ENCODE measurements around the gene ACAA1. TPM values are rescaled to one million over a fixed set of nuclear protein-coding genes. Genes with fewer than 3 reads are reported as not detected.
A peak's percentile ranks its signal among the peaks of the same experiment; 100 is the strongest.
"Not testable (repeated sequence)": the region's sequence is repeated elsewhere in the genome, so short reads cannot be mapped to it uniquely, and the experiment has no call there.

ACAA1 gene
- total RNA-seq, 2 experiments from 2014 or later, result 99.7 to 104 TPM

DNA sequence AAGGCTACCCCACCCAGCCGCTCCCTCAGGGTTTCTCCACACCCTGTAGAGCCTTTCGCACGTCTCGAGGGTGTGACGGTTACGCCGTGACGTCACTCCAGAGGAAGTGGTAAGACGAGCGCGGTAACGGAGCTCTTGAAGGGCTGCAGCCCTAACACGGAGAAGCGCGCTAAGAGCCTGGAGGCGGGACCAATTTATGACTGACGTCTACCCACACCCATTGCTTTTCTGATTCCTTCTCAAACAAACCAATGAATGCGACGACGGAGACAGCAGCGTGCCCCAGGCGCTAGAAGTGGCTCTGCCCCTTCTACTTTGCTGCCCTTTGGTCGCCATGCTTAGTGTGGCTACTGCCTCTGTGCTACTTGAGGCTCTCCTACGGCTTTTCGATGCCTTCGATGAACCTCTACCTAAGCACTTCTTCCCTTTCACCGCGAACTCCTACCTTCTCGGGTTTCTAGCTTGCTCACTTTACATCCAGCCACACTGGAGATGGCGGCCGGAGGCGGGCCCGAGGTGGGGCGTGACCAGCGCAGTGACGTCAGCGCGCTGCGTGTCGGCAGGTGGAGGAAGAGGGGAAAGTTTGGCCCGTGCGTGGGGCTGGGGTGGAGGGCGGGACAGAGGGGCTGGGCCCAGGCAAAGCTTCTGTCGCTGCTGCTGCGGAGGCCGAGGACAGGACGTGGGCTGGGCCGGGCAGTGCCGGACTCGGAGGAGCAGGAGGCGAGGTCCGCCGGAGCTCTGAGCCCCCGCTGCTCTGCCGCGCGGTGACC is 28.2 kb upstream of the ACAA1 start, which contains the start of gene OXSR1:
TSS of gene OXSR1 (plus strand) at position 586 of the 770 bp plus-strand sequence. CDS start 340 bp downstream, outside the sequence.
- Mint-ChIP-seq H3K27ac (peak within 1 kb of the TSS; percentile 100), H3K4me1 (ENCODE audit: low read depth) (peaks cover 46% of the 10 kb centered on the region), H3K4me3 (peak within 1 kb of the TSS; percentile 86), H3K9me3 (ENCODE audit: insufficient read depth) (no peaks in the 10 kb centered on the region), H3K27me3 (ENCODE audit: low read depth) (no peaks in the 10 kb centered on the region), H3K36me3 (ENCODE audit: low read depth) (peaks cover 24% of the 10 kb centered on the region)
- CTCF ChIA-PET, result interaction anchor here (0.7 to 4.0 kb wide), 20 partner anchors 7 to 486 kb away, joined by 3 to 50 read pairs (median 5); partner anchors contain the start of genes ACAA1, EXOG, MYD88 and XYLB
- POLR2A ChIA-PET, result interaction anchor here (0.6 to 5.5 kb wide), 21 partner anchors 8 to 1183 kb away, joined by 3 to 153 read pairs (median 5); partner anchors contain the start of genes ACAA1, DLEC1, EXOG and MYD88
- ATAC-seq, result peak; percentile 93
- DNase-seq, result peak; percentile 99

DNA sequence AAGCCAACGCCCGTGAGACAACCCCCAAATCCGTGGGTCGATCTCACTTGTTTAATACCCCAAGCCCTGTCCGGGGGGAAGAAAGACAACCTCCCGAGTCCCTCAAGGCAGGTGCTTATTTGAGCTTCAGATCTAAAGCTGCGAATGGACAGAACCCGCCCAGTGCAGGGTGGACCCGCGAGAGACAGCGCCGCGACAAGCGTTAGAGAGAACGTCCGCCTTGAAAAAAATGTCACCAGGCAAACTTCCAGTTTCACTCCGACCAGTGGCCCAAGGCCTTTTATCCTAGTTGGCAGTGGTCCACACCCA is 27.7 kb upstream of the ACAA1 start:
- no peak for DNase-seq
- peaks cover 2% of the 10 kb centered on the region for H3K27me3 Mint-ChIP-seq (ENCODE audit: low read depth)
- peak overlapping the region; percentile 100 for H3K27ac Mint-ChIP-seq
- peaks cover 24% of the 10 kb centered on the region for H3K36me3 Mint-ChIP-seq (ENCODE audit: low read depth)
- CTCF ChIA-PET, result interaction anchor here (0.7 to 4.0 kb wide), 21 partner anchors 8 to 487 kb away, joined by 3 to 50 read pairs (median 5); partner anchors contain the start of genes ACAA1, EXOG, MYD88 and XYLB
- peak overlapping the region; percentile 86 for H3K4me3 Mint-ChIP-seq
- peaks cover 46% of the 10 kb centered on the region for H3K4me1 Mint-ChIP-seq (ENCODE audit: low read depth)
- ATAC-seq, result peak; percentile 42
- POLR2A ChIA-PET, result interaction anchor here (0.6 to 5.5 kb wide), 17 partner anchors 9 to 1183 kb away, joined by 3 to 153 read pairs (median 7); partner anchors contain the start of genes ACAA1, DLEC1, EXOG and MYD88
- H3K9me3 Mint-ChIP-seq (ENCODE audit: insufficient read depth), result no peaks in the 10 kb centered on the region

DNA sequence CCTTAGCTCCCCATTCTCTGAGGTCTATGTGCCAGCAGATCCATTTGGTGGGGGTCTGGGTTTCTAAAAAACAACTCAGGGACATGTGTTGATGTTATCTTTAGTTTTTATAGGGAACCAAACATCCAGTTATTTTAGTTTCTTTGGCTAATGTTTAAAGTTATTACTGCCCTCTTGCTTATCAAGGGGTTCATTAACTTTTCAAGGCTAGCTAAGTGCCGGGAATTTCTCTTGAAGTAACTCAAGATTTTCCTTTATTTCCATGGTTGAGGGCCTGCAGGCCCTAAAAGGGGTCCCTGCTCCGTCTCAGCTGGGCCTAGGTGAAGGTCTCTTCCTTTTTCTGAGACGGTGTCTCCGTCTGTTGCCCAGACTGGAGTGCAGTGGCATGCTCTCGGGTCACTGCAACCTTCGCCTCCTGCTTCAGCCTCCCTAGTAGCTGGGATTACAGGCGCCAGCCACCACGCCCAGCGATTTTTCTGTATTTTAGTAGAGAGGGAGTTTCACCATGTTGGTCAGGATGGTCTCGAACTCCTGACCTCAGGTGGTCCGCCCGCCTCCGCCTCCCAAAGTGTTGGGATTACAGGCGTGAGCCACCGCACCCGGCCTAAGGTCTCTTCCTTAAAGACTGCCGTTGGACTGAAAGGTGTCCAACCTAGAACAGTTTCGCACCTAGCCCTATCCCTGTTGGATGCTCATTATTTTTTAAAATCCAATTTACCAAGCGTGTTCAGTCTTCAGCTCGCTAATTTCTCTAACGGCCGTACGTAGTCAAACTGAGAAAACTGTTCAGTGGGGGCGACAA is 27.1 kb upstream of the ACAA1 start:
- Mint-ChIP-seq H3K36me3 (ENCODE audit: low read depth) (peaks cover 21% of the 10 kb centered on the region), H3K4me1 (ENCODE audit: low read depth) (peaks cover 43% of the 10 kb centered on the region), H3K9me3 (ENCODE audit: insufficient read depth) (no peaks in the 10 kb centered on the region), H3K27ac (peak overlapping the region; percentile 100), H3K4me3 (peak overlapping the region; percentile 86), H3K27me3 (ENCODE audit: low read depth) (peaks cover 2% of the 10 kb centered on the region)
- ATAC-seq (no peak), DNase-seq (no peak)
- ChIA-PET CTCF (interaction anchor here (0.7 to 4.0 kb wide), 30 partner anchors 8 to 836 kb away, joined by 3 to 50 read pairs (median 4); partner anchors contain the start of genes ACAA1, EXOG, MYD88 and XYLB), POLR2A (interaction anchor here (0.6 to 5.5 kb wide), 14 partner anchors 9 to 1184 kb away, joined by 3 to 153 read pairs (median 8); partner anchors contain the start of genes ACAA1, DLEC1, MYD88 and XYLB)

DNA sequence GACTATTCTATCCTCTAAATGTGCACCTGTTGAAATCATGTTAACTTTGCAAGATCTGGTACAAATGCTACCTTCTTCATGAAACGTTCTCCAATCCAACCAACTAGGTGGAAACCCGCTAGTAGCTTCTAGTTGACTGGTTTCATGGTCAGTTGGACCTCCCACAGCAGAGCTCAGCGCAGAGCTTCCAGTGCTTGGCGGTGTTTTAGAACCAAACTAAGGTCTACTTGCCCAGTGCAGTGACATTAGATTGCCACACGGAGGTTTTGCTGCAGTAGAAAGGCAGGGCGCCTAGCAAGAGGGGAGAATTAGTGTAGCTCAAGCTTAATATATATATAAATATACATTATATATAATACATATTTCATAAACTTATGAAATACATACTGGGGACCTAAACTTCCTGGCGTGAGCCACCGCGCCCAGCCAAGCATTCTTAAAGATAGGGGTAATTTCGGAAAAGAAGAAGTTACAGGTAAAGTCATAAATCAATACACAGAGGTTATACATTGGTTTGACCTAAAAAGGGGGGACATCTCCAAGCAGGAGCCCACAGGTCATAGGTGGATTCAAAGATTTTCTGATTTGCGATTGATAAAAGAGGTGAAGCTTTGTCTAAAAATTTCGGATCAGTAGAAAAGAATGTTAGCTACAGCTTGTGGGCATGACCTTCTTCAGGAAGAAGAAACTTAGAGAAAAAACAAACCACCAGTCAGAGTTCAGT is 26.4 kb upstream of the ACAA1 start:
- peak overlapping the region; percentile 86 for H3K4me3 Mint-ChIP-seq
- peaks cover 36% of the 10 kb centered on the region for H3K4me1 Mint-ChIP-seq (ENCODE audit: low read depth)
- CTCF ChIA-PET, result interaction anchor here (0.7 to 4.0 kb wide), 21 partner anchors 9 to 837 kb away, joined by 3 to 50 read pairs (median 5); partner anchors contain the start of genes ACAA1 and MYD88
- peak overlapping the region; percentile 100 for H3K27ac Mint-ChIP-seq
- no peak for ATAC-seq
- H3K9me3 Mint-ChIP-seq (ENCODE audit: insufficient read depth), result no peaks in the 10 kb centered on the region
- H3K36me3 Mint-ChIP-seq (ENCODE audit: low read depth), result peaks cover 21% of the 10 kb centered on the region
- DNase-seq, result peak; percentile 50
- H3K27me3 Mint-ChIP-seq (ENCODE audit: low read depth), result peaks cover 2% of the 10 kb centered on the region
- POLR2A ChIA-PET, result interaction anchor here (2.4 to 5.5 kb wide), 3 partner anchors 10 to 24 kb away, joined by 12 to 153 read pairs (median 57); partner anchors contain the start of genes ACAA1 and MYD88

DNA sequence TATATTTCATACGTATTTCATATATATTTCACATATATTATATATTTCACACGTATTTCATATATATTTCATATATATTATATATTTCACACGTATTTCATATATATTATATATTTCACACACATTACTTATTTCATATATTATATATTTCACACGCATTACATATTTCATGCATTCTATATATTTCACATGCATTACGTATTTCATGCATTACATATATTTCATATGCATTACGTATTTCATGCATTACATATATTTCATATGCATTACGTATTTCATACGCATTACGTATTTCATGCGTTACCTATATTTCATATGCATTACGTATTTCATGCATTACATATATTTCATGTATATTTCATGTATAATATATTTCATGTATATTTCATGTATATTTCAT is 23.8 kb upstream of the ACAA1 start:
- H3K36me3 Mint-ChIP-seq (ENCODE audit: low read depth); POLR2A ChIA-PET: not testable (repeated sequence)
- peaks cover 17% of the 10 kb centered on the region for H3K4me1 Mint-ChIP-seq (ENCODE audit: low read depth)

DNA sequence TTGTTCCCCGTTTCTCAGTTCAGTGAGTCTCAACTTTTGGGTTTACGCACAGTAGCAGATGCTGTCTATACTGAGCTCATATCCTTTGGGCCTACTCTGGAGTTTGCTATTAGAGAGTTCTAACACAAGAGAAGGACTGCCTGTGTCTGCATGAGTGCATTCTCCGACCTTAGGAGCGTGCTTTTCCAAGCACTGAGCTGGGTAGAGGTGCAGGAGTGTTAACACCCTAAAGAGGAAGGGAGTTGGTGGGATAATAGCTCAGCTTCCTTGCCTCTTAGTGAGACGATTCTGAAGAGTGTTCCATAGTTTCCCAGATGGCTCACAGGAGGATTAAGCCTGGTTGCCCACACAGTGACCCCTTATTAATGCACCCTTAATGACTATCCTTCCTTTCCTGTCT is 21.5 kb upstream of the ACAA1 start:
- Mint-ChIP-seq H3K9me3 (ENCODE audit: insufficient read depth) (no peaks in the 10 kb centered on the region), H3K27ac (no peak overlapping the region), H3K27me3 (ENCODE audit: low read depth) (peaks cover 2% of the 10 kb centered on the region), H3K4me3 (no peak overlapping the region), H3K4me1 (ENCODE audit: low read depth) (peaks cover 23% of the 10 kb centered on the region), H3K36me3 (ENCODE audit: low read depth) (no peaks in the 10 kb centered on the region)
- ChIA-PET CTCF (interaction anchor here (1.5 kb wide), 1 partner anchor 20 kb away, joined by 3 read pairs; the partner anchor contains the start of gene MYD88), POLR2A (no interaction called here)
- ATAC-seq (no peak), DNase-seq (no peak)

More for the DNA sequence above, 23.8 kb upstream of the ACAA1 start:
- ATAC-seq; DNase-seq; H3K9me3 Mint-ChIP-seq (ENCODE audit: insufficient read depth); H3K27me3 Mint-ChIP-seq (ENCODE audit: low read depth); H3K4me3 Mint-ChIP-seq; CTCF ChIA-PET; H3K27ac Mint-ChIP-seq: not testable (repeated sequence)

DNA sequence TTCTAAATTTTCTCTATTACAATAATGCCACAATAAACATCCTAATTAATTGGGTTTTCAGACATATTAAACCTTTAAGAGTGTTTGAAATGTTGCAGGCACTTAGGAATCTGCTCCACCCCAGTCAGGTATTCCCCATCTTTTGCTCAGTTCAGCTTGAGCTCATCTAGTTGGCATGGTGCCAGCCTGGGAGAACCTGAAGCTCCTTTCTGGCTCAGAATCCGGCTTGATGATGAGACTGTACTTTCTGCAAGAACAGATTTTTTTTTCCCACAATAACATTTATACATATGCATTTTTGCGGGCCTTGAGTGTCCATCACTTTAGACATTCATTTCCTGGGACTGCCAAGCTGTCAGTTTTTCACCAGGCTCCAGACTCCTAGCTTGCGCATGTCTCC is 20.7 kb upstream of the ACAA1 start:
- DNase-seq (no peak), ATAC-seq (no peak)
- no peak overlapping the region for H3K27ac Mint-ChIP-seq
- H3K36me3 Mint-ChIP-seq (ENCODE audit: low read depth), result no peaks in the 10 kb centered on the region
- peaks cover 23% of the 10 kb centered on the region for H3K4me1 Mint-ChIP-seq (ENCODE audit: low read depth)
- peaks cover 2% of the 10 kb centered on the region for H3K27me3 Mint-ChIP-seq (ENCODE audit: low read depth)
- H3K9me3 Mint-ChIP-seq (ENCODE audit: insufficient read depth), result no peaks in the 10 kb centered on the region
- no peak overlapping the region for H3K4me3 Mint-ChIP-seq
- ChIA-PET CTCF (interaction anchor here (1.5 kb wide), 1 partner anchor 19 kb away, joined by 3 read pairs; the partner anchor contains the start of gene MYD88), POLR2A (interaction anchor here (0.7 to 0.9 kb wide), 2 partner anchors 9 to 21 kb away, joined by 3 to 4 read pairs; partner anchors contain the start of gene ACAA1)

DNA sequence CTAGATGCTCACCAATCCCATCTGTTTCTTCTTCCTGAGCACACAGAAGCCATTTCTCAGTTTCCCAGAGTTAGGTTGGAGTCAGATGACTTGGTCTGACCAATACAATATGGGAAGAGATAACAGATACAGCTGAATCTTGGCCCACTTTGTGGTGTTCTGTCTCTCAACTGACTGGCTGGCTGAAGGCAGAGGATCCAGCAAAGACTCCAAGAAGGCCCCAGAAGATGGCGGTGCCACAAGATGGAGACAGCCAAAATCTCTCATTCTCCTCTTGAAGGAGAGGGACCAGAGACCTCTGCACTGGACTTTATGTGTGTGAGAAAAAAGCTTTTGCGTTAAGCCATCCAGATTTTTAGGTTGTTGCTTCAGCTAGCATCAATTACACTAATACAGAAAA is 20.2 kb upstream of the ACAA1 start:
- no peak for DNase-seq
- Mint-ChIP-seq H3K9me3 (ENCODE audit: insufficient read depth) (no peaks in the 10 kb centered on the region), H3K4me3 (no peak overlapping the region), H3K27me3 (ENCODE audit: low read depth) (peaks cover 2% of the 10 kb centered on the region), H3K36me3 (ENCODE audit: low read depth) (no peaks in the 10 kb centered on the region), H3K27ac (no peak overlapping the region), H3K4me1 (ENCODE audit: low read depth) (peaks cover 26% of the 10 kb centered on the region)
- CTCF ChIA-PET, result interaction anchor here (1.5 kb wide), 1 partner anchor 18 kb away, joined by 3 read pairs; the partner anchor contains the start of gene MYD88
- no peak for ATAC-seq
- POLR2A ChIA-PET, result interaction anchor here (0.7 to 0.9 kb wide), 2 partner anchors 9 to 20 kb away, joined by 3 to 4 read pairs; partner anchors contain the start of gene ACAA1

DNA sequence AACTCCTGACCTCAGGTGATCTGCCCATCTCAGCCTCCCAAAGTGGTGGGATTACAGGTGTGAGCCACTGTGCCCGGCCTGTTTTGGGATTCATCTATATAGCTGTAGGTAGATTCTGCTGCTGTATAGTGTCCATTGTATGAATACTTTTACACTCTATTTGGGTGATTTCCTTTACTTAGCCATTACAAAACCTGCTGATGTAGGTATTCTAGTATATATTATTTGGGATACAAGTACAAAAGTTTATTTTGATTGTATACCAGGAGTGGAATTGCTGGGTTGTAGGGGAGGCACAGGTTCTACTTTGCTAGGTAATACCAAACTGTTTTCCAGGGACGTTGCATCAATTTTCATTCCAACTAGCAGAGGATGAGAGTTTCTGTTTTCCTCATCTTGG is 18.9 kb upstream of the ACAA1 start:
- ATAC-seq, result no peak
- ChIA-PET POLR2A (interaction anchor here (1.7 kb wide), 1 partner anchor 14 kb away, joined by 5 read pairs; no protein-coding TSS in a partner anchor), CTCF (no interaction called here)
- Mint-ChIP-seq H3K27ac (no peak overlapping the region), H3K4me1 (ENCODE audit: low read depth) (peaks cover 39% of the 10 kb centered on the region), H3K4me3 (no peak overlapping the region), H3K36me3 (ENCODE audit: low read depth) (no peaks in the 10 kb centered on the region), H3K27me3 (ENCODE audit: low read depth) (peaks cover 2% of the 10 kb centered on the region), H3K9me3 (ENCODE audit: insufficient read depth) (no peaks in the 10 kb centered on the region)
- no peak for DNase-seq

DNA sequence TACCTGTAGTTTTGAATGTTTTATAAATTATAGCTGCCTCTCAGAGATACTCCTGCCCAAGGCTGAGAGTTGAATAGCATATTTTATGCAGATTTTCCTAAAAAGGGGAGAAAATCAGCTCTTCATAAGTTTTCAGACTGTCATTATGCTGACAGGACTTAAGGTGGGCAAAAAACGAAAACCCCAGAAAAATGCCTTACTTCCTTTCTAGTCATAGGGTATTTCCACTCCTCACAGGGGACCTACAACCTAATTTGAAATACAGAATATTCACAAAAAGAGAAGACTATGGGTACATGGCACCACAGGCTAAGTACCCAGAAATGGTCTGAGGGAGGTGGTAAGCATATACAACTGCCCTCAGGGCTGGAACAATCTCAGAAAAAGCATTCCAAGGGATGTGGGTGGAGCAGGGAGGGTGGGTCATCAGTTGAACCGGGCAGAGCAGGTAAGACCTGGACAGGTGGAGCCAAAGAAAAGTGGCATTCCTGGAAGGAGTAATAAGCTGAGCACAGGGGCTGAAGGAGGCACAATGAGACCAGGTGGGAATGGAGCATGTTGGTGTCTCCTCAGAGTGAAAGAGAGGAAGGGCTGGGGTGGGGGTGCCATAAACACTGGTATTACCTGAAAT is 17.8 kb upstream of the ACAA1 start:
- Mint-ChIP-seq H3K4me1 (ENCODE audit: low read depth) (peaks cover 42% of the 10 kb centered on the region), H3K36me3 (ENCODE audit: low read depth) (no peaks in the 10 kb centered on the region), H3K9me3 (ENCODE audit: insufficient read depth) (no peaks in the 10 kb centered on the region), H3K4me3 (no peak overlapping the region), H3K27ac (no peak overlapping the region), H3K27me3 (ENCODE audit: low read depth) (no peaks in the 10 kb centered on the region)
- CTCF ChIA-PET, result interaction anchor here (0.9 to 4.8 kb wide), 3 partner anchors 9 to 56 kb away, joined by 3 to 50 read pairs (median 4); partner anchors contain the start of gene OXSR1
- ATAC-seq (no peak), DNase-seq (no peak)
- POLR2A ChIA-PET, result interaction anchor here (1.7 to 6.8 kb wide), 3 partner anchors 10 to 17 kb away, joined by 5 to 57 read pairs (median 8); partner anchors contain the start of genes ACAA1 and OXSR1

Data from activated CD8-positive, alpha-beta T cell treated with anti-CD3 and anti-CD28 coated beads, Interleukin-2, amount 10 ng/mL, durations not matched to agents 7 days and 5 days (primary cell).